ENCODE results near the gene PCSK9. TPM values are rescaled to one million over a fixed set of nuclear protein-coding genes. Genes with fewer than 3 reads are reported as not detected.

The PCSK9 gene
- total RNA-seq, 2 donors from 2014 or later: 0.45 TPM; not detected in 1

- no peaks in the 10 kb centered on the region for H3K36me3 ChIP-seq
- H3K4me3 ChIP-seq: no peak overlapping the region
- DNase-seq (ENCODE audit: low spot score): no peak
- H3K27me3 ChIP-seq (replicated peaks; ENCODE audit: insufficient read depth): no peaks in the 10 kb centered on the region
- no peaks in the 10 kb centered on the region for H3K4me1 ChIP-seq (replicated peaks)
- intact Hi-C loops (cut with DNase I): loop anchor here (2.0 kb wide), 1 partner anchor 46 kb away; no protein-coding TSS in a partner anchor
- TF ChIP-seq CTCF (IDR thresholded peaks at IDR 0.05) (no peak), POLR2A (IDR thresholded peaks at IDR 0.05) (no peak), POLR2AphosphoS5 (IDR thresholded peaks at IDR 0.05) (no peak)
- H3K9me3 ChIP-seq: no peaks in the 10 kb centered on the region
- no peak overlapping the region for H3K27ac ChIP-seq
- WGBS: 22% methylated on average over 46 of the region's 46 CpGs
Measured at GRCh38 chr1:54996869-54997710, 42.3 kb upstream of the PCSK9 start.

GRCh38 chr1:54997711-54997986 is 41.7 kb upstream of the PCSK9 start:
- H3K27me3 ChIP-seq (replicated peaks; ENCODE audit: insufficient read depth): no peaks in the 10 kb centered on the region
- intact Hi-C loops (cut with DNase I): loop anchor here (2.0 kb wide), 1 partner anchor 47 kb away; no protein-coding TSS in a partner anchor
- H3K9me3 ChIP-seq: no peaks in the 10 kb centered on the region
- H3K4me1 ChIP-seq (replicated peaks): no peaks in the 10 kb centered on the region
- no peak overlapping the region for H3K4me3 ChIP-seq
- no peak overlapping the region for H3K27ac ChIP-seq
- 91% methylated on average over 6 of the region's 6 CpGs for WGBS
- DNase-seq (ENCODE audit: low spot score): no peak
- no peaks in the 10 kb centered on the region for H3K36me3 ChIP-seq
- no peak for TF ChIP-seq CTCF (IDR thresholded peaks at IDR 0.05)
- TF ChIP-seq POLR2AphosphoS5 (IDR thresholded peaks at IDR 0.05): no peak
- TF ChIP-seq POLR2A (IDR thresholded peaks at IDR 0.05): no peak

- 97% methylated on average over 6 of the region's 6 CpGs for WGBS
- Histone ChIP-seq H3K4me1 (replicated peaks) (no peaks in the 10 kb centered on the region), H3K27ac (no peak overlapping the region), H3K9me3 (no peaks in the 10 kb centered on the region), H3K27me3 (replicated peaks; ENCODE audit: insufficient read depth) (no peaks in the 10 kb centered on the region), H3K4me3 (no peak overlapping the region), H3K36me3 (no peaks in the 10 kb centered on the region)
- no peak for TF ChIP-seq CTCF (IDR thresholded peaks at IDR 0.05)
- no peak for TF ChIP-seq POLR2A (IDR thresholded peaks at IDR 0.05)
- TF ChIP-seq POLR2AphosphoS5 (IDR thresholded peaks at IDR 0.05): no peak
- no peak for DNase-seq (ENCODE audit: low spot score)
- intact Hi-C loops (cut with DNase I): no loop called here
Measured at GRCh38 chr1:54998100-54998499, 41.2 kb upstream of the PCSK9 start.

- H3K36me3 ChIP-seq: no peaks in the 10 kb centered on the region
- TF ChIP-seq POLR2AphosphoS5 (IDR thresholded peaks at IDR 0.05): no peak
- no peak for TF ChIP-seq POLR2A (IDR thresholded peaks at IDR 0.05)
- no peak for TF ChIP-seq CTCF (IDR thresholded peaks at IDR 0.05)
- H3K4me1 ChIP-seq (replicated peaks): no peaks in the 10 kb centered on the region
- no peak within 1 kb of the TSS for H3K4me3 ChIP-seq
- H3K27ac ChIP-seq: no peak within 1 kb of the TSS
- DNase-seq (ENCODE audit: low spot score): no peak
- H3K27me3 ChIP-seq (replicated peaks; ENCODE audit: insufficient read depth): no peaks in the 10 kb centered on the region
- intact Hi-C loops (cut with DNase I): no loop called here
- no peaks in the 10 kb centered on the region for H3K9me3 ChIP-seq
- WGBS: 79% methylated on average over 7 of the region's 7 CpGs
Measured at GRCh38 chr1:54998677-54999076, 40.7 kb upstream of the PCSK9 start, which contains the start of gene BSND. TSS of gene BSND (plus strand) at chr1:54998933. CDS start at chr1:54999187, 254 bp downstream.
